T-helper 1 cell treated with Interleukin-12 subunit alpha and Interleukin-12 subunit beta and Interleukin-4 antibody, amounts not matched to agents 30 ng/mL and 1 ng/mL, for 36 hours (primary cell): ENCODE measurements around the gene EIF2B5. TPM values are rescaled to one million over a fixed set of nuclear protein-coding genes. Genes with fewer than 3 reads are reported as not detected.
"Not testable (repeated sequence)": the region's sequence is repeated elsewhere in the genome, so short reads cannot be mapped to it uniquely, and the experiment has no call there.

ENCODE experiments used
- intact Hi-C: fragments of 100-400 bp; cut with micrococcal nuclease; formaldehyde crosslinking; loops from one replicate; pipeline ENCODE4 v1.15.1; 2024
- total RNA-seq: library from RNA; stranded (reverse); gene quantifications from 2 replicates; pipeline ENCODE4 v1.2.3, GENCODE V29; 2022

EIF2B5 gene
- total RNA-seq: 57.4 and 58.0 TPM in 2 replicates

DNA sequence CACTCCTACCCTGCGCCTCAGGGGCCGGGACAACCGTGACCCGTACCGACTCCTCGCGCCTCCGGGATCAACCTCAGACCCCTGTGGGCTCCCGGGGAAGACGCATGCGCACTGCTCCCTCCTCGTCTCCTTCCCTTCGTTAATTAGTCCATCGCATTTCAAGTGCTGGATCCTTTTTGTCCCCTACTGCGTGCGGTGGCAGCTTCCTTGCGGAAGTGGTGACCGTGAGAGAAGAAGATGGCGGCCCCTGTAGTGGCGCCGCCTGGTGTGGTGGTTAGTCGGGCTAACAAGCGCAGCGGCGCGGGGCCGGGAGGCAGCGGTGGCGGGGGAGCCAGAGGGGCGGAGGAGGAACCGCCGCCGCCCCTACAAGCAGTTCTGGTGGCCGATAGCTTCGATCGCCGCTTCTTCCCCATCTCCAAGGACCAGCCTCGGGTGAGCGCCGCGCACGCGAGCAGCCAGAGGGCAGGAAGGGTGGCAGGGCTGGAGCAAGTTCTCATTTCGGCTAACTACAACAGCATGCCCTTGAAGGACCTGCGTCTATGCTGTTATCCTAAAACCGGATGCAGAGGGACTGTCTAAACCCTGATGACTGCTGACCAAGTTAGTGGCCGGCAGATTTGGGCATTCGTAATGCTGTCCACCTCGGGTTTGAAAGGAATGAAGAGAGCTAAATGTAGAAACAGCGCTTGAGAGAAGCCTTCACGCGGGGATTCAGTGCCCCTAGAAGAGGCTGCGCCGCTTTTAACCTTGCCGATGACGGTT, at the start of gene EIF2B5:
Gene EIF2B5, plus strand, starts transcription at position 210 of the 762 bp plus-strand sequence. Its CDS starts 28 bp downstream, at position 238.
- intact Hi-C loops: loop anchor here (1.0 to 10.0 kb wide), 14 partner anchors 20 to 1341 kb away; partner anchors contain the start of genes ABCC5, ABCF3, AP2M1 and ATP11B

DNA sequence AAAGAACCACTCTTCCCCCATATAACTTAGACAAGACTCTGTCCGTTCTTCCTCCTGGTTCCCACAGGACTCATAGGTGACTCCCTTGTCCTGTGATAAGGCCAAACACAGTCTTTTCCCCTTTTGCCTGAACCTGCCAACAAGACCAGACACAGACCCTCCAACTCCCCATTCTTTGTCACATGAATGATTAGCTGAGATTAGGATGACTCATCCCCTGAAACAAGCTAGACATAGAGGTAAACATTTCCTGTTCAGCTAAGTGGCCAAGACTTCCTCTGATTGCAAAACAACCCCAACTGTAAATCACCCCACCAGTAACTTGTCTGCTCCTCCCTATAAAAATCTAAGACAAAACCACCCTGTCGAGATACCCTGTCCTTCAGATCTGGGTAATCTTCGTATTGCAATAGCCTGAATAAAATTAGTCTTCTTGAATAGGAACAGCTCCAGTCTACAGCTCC, 49.7 kb upstream of the EIF2B5 start:
- intact Hi-C loops: no loop called here

DNA sequence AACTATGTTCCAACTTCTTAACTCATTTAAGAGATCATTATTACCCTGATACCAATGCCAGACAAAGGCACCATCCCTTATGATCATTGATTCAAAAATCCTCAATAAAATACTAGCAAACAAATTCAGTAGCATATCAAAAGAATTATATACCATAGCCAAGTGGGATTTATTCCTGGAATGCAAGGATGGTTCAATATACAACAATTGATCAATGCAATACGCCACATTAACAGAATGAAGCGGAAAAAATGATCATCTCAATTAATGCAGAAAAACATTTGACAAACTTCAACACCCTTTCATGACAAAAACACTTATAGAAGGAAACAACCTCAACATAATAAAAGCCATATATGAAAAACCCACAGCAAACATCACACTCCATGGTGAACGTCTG, 43.0 kb upstream of the EIF2B5 start:
- intact Hi-C loops: no loop called here

DNA sequence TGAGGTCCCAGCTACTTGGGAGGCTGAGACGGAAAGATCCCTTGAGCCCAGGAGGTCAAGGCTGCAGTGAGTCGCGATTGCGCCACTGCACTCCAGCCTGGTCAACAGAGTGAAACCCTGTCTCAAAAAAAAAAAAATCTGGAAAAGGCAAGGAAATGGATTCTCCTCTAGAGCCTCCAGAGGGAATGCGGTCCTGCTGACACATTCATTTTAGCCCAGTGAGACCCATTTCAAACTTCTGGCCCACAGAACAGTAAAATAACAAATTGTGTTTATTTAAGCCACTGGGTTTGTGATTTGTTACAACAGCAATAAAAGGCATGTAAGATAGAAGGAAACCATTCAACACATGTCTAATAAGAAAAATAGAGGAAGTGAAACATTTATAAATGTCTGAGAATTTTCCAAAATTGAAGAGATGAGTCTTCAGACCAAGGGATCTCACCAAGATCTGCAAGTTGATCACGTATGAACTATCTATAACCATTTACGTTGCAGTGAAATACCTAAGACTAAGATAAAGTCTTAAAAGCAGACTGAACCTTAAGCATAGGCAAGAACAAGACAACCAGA, 38.3 kb upstream of the EIF2B5 start, which contains the start of gene HTR3E:
Gene HTR3E, plus strand, starts transcription at position 254 of the 573 bp plus-strand sequence. CDS start 466 bp downstream, outside the sequence.
- intact Hi-C loops: no loop called here

DNA sequence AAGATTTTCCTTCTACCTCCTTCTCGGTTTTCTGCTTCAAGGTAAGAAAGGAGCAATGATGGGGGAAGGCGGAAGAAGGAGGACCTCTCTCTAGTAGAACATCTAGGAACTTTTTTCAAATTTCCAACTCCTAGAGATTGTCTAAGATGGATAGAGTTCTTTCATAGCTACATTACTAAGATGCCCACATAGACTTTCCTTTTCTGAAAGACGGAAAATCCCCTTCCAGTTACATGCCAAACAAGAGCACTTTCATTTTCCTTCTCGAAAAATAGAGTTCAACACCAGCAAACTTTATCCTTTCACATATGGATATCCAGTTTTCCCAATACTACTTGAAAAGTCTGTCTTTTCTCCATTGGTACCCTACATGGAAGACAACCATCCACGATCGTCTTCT, 37.6 kb upstream of the EIF2B5 start:
- intact Hi-C loops: no loop called here

DNA sequence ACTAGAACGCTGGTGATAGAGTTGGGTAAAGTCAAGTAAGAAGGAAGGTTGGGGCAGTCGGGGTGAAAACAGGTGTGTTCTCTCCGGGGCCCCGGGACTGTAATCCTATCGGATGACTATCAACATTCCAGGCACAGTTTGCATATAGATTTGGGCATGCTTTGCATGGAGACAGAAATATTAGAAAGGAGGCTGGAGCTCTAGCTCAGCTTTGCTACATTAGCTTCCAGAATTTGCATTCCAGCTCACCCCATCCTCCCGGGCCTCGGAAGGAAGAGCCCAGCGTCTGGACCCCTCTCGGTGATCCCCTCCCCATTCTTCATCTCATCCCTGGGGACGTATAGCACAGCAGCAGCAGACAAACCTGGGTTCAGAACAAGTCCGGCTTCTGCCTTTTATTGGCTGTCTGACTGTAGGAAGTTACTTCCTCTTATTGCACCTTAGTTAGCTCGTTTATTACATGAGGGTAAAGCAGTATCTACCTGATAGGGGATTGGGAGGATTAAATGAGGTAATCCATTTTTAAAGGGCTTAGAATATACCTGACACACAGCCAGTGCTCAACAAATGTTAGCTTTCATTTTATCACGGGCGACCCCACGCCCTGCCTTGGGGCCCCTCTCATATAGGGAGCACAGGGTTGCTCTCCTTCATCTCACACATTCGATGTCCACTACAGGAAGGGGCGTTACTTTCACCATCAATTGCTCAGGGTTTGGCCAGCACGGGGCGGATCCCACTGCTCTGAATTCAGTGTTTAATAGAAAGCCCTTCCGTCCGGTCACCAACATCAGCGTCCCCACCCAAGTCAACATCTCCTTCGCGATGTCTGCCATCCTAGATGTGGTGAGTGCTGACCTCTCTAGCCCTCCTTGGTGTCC, 35.1 kb upstream of the EIF2B5 start:
- intact Hi-C loops: no loop called here

DNA sequence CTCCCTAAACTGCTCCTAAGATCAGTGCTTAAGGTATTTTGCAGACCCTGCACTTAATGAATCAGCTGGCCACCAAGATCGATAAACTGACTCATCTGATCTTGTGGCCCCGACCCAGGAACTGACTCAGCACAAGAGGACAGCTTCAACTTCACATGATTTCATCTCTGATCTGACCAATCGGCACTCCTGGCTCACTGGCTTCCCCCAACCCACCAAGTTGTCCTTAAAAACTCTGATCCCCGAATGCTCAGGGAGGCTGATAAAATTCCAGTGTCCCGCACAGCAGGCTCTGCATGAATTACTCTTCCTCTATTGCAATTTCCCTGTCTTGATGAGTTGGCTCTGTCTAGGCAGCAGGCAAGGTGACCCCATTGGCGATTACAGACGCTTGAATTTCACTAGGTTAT, 24.8 kb upstream of the EIF2B5 start:
- intact Hi-C loops: no loop called here

DNA sequence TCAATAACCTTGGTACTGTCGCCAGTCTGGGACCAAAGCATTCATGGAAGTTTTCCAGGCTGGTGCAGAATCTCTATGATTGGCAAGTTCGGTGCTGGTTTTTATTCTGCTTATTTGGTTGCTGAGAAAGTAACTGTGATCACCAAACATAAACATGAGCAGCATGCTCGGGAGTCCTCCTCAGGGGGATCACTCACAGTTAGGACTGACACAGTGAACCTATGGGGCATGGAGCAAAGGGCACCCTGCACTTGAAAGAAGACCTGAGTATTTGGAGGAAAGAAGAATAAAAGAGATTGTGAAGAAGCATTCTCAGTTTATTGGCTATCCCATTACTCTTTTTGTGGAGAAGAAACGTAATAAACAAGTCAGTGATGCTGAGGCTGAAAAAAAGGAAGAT, 19.1 kb upstream of the EIF2B5 start:
- intact Hi-C loops: no loop called here

DNA sequence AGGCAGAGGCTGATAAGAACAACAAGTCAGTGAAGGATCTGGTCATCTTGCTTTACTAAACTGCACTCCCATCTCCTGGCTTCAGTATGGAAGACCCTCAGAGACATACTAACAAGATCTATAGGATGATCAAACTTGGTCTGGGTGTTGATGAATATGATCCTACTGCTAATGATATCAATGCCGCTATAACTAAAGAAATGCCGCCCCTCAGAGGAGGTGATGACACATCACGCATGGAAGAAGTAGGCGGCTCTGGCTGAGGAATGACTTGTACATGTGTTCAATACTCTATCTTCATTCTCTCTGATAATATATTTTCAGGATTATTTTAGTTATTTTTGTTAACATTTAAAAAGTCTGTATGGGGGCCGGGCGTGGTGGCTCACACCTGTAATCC, 17.5 kb upstream of the EIF2B5 start:
- intact Hi-C loops: no loop called here

DNA sequence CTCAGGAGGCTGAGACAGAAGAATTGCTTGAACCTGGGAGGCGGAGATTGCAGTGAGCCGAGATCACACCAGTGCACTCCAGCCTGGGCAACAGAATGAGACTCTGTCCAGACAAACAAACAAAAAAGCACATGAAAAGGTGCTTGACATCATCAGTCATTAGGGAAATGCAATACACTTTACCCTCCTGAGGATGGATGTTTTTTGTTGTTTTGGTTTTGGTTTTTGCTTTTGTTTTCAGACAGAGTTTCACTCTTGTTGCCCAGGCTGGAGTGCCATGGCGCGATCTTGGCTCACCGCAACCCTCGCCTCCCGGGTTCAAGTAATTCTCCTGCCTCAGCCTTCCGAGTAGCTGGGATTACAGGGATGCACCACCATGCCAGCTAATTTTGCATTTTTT, 14.1 kb upstream of the EIF2B5 start:
- intact Hi-C loops: not testable (repeated sequence)

DNA sequence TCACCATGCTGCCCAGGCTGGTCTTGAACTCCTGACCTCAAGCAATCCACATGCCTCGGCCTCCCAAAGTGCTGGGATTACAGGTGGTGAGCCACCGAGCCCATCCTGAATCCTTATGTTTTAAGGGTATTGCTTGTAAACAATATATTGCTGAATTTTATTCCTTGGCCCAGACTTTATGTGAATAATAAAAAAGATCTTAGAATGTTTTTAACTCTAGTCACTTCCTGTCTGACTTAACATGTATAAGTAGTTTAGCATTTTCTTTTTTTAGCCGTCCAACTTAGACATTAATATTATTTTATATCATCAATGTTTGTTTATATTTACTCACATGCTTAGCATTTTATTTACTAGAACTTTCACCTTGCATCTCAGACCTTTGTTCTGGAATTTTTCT, 9.2 kb upstream of the EIF2B5 start:
- intact Hi-C loops: no loop called here

DNA sequence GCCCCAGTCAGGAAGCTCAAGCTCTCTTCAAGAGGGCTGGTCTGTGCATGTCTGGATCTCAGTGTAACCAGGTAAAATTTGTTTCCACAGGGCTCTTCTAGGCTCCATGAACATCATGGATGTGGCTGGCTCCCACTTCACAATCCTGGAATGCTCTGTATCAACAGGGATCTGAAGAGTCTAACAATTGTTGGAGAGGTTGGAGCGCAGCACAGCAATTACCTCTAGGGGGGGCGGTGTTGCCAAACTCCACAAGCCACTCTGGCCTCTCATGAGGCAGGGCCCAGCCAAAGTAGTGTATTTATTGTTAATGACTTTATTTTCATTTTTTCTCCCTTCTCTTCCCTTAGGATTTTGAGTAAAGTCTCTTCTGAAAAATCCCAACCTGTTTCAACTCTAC, 6.1 kb upstream of the EIF2B5 start:
- intact Hi-C loops: no loop called here

DNA sequence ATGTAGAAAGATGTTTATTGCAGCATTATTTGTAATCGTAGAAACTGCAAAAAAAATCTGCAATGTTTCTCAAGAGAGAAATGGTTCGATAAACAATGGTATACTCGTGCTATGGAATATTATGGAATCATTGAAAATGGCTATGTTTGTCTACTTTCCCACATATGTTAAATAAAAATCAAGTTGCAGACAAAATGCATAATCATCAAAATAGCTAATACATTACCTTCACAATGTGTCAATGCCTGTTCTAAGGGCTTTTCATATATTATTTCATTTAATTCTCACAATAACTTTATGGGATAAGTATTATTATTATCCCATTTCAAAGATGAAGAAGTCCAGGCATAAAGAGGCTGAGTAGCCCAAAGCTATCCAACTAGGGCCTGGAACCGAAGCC, 2.2 kb upstream of the EIF2B5 start:
- intact Hi-C loops: loop anchor here (10.0 kb wide), 1 partner anchor 1338 kb away; the partner anchor contains the start of gene ATP11B

DNA sequence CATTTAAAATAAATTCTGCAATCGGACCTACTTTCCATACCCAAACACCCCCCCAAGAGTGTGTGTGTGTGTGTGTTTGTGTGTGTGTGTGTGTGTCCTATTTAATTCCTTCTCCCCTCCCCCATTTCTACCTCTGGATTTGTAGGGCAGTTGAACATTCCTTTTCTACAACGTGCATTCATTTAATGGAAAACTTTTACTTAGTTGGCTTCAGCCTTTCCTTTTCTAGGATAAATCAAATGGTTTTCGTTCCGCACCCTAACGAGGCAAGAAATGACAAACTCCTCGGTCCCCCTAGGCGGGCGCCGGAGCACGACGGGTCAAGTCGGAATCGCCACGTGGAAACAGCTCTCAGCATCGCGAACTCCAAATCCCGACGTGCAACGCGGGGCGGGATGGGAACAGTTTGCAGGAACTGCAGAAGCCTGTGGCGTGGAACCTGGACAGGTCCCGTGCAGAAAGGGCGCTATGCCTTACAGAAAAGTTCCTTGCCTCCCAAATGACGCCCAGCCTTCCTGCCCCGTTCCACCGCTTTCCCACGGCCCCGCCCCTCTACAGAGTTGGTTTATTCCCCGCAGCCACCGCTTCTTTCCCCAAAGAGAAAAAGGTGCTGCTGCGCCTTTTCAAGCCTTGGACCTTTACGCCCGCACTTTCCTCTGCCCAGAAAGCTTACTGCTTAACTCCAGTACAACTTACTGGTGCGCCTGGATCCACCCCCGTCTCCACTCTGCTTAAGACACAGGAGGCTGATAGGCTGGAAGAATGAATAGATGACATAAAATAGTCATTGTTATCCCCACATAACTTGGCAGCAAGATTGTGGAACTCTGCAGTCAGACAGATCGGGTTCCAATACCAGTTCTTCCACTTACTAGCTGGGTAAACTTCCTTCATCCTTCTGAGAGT, 1.1 kb upstream of the EIF2B5 start:
- intact Hi-C loops: loop anchor here (10.0 kb wide), 1 partner anchor 1339 kb away; the partner anchor contains the start of gene ATP11B

DNA sequence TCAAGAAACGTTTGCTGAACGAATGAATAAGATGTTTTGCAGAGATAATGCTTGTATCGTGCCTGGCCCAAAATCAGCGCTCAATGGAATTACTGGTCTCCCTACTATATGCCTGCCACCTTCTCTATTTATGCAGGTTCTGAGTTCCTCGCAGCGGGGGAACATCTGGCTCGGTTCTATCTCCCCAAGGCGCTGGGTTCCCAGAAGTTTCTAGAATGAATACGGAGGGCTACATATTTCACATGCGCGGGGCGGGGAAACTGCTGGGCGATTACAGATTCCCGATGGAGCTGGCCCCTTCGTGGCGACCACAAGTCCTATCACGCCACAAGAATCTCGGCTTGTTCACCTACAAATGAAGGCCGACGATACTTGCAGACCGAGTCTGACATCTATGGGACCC, 411 bp upstream of the EIF2B5 start:
- intact Hi-C loops: loop anchor here (1.0 to 10.0 kb wide), 14 partner anchors 21 to 1340 kb away; partner anchors contain the start of genes ABCC5, ABCF3, AP2M1 and ATP11B

DNA sequence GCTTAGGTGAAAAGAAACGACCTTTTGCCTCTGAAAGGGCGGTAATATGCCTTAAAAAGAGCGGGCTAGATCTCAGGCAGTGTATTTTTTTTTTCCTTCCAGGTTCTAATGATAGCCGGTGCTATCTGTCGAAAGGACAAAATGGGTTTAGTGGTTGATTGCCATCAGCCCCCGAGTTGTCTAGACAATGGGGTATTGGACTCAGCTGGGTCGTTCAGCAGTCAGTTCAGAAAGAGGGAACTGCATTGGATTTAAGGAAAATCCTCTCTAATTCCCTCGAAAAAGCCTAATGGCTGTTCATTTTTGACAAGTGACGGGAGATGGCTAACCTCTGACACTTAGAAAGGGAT, 728 bp downstream of the EIF2B5 start:
- intact Hi-C loops: loop anchor here (1.0 to 10.0 kb wide), 14 partner anchors 19 to 1341 kb away; partner anchors contain the start of genes ABCC5, ABCF3, AP2M1 and ATP11B

DNA sequence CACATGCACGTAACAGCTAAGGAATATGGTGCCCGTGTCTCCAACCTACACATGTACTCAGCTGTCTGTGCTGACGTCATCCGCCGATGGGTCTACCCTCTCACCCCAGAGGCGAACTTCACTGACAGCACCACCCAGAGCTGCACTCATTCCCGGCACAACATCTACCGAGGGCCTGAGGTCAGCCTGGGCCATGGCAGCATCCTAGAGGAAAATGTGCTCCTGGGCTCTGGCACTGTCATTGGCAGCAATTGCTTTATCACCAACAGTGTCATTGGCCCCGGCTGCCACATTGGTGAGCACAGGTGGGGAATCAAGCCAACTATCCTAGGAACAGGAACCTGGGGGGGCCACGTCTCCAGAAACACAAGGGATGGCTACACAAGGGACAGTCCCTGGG, 5.3 kb downstream of the EIF2B5 start:
- intact Hi-C loops: no loop called here

DNA sequence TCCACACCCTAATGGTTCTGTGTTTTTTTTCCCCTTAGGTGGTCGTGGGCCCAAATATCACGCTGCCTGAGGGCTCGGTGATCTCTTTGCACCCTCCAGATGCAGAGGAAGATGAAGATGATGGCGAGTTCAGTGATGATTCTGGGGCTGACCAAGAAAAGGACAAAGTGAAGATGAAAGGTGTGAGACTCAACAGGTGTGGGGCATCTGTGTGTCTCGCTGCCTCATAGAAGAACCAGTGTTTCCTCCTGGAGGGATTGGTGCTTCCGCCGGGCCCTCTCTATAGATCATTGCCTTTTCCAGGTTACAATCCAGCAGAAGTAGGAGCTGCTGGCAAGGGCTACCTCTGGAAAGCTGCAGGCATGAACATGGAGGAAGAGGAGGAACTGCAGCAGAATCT, 7.0 kb downstream of the EIF2B5 start:
- intact Hi-C loops: no loop called here

DNA sequence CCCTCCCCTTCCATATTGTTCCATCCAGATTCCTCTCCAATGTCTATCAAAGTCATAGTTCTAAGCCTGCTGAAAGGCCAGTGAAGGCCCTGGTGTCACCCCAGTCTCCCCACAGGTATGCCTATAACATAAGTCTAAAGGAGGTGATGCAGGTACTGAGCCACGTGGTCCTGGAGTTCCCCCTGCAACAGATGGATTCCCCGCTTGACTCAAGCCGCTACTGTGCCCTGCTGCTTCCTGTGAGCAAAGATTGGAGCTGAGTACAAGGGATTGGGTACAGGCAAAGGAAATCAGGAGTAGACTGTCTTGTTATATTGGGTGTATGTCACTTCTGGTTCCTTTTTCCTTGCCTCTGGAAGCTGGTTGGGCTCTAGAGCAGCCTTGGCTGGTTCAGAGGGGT, 8.2 kb downstream of the EIF2B5 start:
- intact Hi-C loops: no loop called here

DNA sequence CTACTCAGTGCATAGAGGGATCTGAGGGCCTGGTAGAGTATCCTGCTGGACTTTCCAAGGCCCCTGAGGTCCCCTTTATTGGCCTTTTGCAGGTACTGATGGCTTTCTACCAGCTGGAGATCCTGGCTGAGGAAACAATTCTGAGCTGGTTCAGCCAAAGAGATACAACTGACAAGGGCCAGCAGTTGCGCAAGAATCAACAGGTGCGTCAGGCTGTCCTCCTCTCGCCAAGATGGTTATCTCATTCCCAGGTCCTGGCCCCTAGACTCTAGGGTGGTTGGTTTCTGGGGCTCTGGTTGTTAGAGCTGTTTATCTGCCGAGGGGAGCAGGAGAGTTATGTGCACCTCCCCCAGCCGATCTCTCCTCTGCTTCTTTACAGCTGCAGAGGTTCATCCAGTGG, 9.3 kb downstream of the EIF2B5 start:
- intact Hi-C loops: no loop called here
